Stimulated activated naive B cell treated with anti-CD40 and anti-IgM and Interleukin-4, amounts not matched to agents 10 μg/mL and 1 μg/mL and 100 μg/mL, for 72 hours (primary cell): ENCODE results near the gene FAM193A.

Experiments used
- ATAC-seq, 2 donors: fragments of 150-1000 bp; cut with Tn5 transposase; replicated peaks; 2 replicates each; pipeline ENCODE4 v1.10.0; 2021; ENCODE audit warnings: moderate library complexity in 1 of 2
- DNase-seq: peaks from one replicate; pipeline ENCODE4 v3.0.0; 2021
- H3K27ac Mint-ChIP-seq: one replicate; pipeline ENCODE4 v1.8.0; 2022; ENCODE audit warnings: mild to moderate bottlenecking, mixed read lengths
- H3K27me3 Mint-ChIP-seq, 2 donors: one replicate each; pipeline ENCODE4 v1.8.0; 2022; ENCODE audit warnings: mixed read lengths in 2 of 2
- H3K36me3 Mint-ChIP-seq, 2 donors: one replicate each; pipeline ENCODE4 v1.8.0; 2022; ENCODE audit warnings: mixed read lengths in 2 of 2, mild to moderate bottlenecking in 1 of 2
- H3K4me1 Mint-ChIP-seq, 2 donors: one replicate each; pipeline ENCODE4 v1.8.0; 2022; ENCODE audit warnings: mixed read lengths in 2 of 2, mild to moderate bottlenecking in 1 of 2
- H3K4me3 Mint-ChIP-seq, 2 donors: one replicate each; pipeline ENCODE4 v1.8.0; 2022; ENCODE audit warnings: mild to moderate bottlenecking in 2 of 2, mixed read lengths in 2 of 2, moderate library complexity in 1 of 2
- H3K9me3 Mint-ChIP-seq, 2 donors: one replicate each; pipeline ENCODE4 v1.8.0; 2022; ENCODE audit warnings: mixed read lengths in 2 of 2, mild to moderate bottlenecking in 1 of 2

Gene FAM193A, protein sequence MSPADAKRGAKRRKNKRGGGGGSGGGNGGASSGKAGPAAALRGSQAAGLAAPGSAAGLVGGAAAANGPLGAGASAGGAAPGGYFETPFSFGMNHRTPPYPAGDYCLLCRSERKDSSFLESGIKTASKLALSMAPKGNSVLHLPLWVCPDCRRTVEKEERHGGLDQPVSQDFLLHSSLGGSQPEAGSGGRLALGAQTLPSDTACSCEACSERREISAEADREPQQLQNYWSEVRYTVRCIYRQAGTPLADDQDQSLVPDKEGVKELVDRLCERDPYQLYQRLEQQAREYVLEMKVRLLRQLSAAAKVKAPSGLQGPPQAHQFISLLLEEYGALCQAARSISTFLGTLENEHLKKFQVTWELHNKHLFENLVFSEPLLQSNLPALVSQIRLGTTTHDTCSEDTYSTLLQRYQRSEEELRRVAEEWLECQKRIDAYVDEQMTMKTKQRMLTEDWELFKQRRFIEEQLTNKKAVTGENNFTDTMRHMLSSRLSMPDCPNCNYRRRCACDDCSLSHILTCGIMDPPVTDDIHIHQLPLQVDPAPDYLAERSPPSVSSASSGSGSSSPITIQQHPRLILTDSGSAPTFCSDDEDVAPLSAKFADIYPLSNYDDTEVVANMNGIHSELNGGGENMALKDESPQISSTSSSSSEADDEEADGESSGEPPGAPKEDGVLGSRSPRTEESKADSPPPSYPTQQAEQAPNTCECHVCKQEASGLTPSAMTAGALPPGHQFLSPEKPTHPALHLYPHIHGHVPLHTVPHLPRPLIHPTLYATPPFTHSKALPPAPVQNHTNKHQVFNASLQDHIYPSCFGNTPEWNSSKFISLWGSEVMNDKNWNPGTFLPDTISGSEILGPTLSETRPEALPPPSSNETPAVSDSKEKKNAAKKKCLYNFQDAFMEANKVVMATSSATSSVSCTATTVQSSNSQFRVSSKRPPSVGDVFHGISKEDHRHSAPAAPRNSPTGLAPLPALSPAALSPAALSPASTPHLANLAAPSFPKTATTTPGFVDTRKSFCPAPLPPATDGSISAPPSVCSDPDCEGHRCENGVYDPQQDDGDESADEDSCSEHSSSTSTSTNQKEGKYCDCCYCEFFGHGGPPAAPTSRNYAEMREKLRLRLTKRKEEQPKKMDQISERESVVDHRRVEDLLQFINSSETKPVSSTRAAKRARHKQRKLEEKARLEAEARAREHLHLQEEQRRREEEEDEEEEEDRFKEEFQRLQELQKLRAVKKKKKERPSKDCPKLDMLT (N-terminal part only)

GRCh38 chr4:2536193-2537010 is at the start of gene FAM193A:
FAM193A (plus strand) TSS chr4:2536647; CDS start chr4:2536916, 269 bp downstream.
- DNase-seq: peak; percentile 99
- Mint-ChIP-seq H3K4me1 (peaks cover 9 to 16% of the 10 kb centered on the region in 2 donors), H3K4me3 (peak within 1 kb of the TSS; percentile 90 to 98), H3K9me3 (no peaks in the 10 kb centered on the region), H3K27ac (peak within 1 kb of the TSS; percentile 99), H3K36me3 (no peaks in the 10 kb centered on the region), H3K27me3 (no peaks in the 10 kb centered on the region)
- ATAC-seq: peak; percentile 88 to 91

DNA sequence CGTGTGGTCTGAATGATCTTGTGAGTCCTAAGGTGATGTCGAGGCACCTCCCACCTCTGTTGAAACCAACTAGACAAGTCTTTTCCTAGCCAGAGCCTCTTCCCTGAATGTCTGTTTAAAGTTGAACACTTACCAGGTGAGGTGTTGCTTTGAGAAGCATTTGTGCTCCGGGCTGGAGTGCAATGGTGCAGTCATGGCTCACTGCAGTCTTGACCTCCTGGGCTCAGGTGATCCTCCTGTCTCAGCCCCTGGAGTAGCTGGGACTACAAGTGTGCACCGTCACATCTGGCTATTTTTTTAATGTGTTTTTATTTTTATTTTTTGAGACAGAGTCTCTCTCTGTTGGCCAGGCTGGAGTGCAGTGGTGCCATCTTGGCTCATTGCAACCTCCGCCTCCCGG is 49.5 kb upstream of the FAM193A start:
- H3K9me3 Mint-ChIP-seq: no peaks in the 10 kb centered on the region
- ATAC-seq: no peak
- peaks cover 54 to 79% of the 10 kb centered on the region in 2 donors for H3K4me1 Mint-ChIP-seq
- no peak overlapping the region for H3K27ac Mint-ChIP-seq
- no peaks in the 10 kb centered on the region for H3K27me3 Mint-ChIP-seq
- peaks cover 19 to 38% of the 10 kb centered on the region in 2 donors for H3K36me3 Mint-ChIP-seq
- H3K4me3 Mint-ChIP-seq: no peak overlapping the region
- no peak for DNase-seq

DNA sequence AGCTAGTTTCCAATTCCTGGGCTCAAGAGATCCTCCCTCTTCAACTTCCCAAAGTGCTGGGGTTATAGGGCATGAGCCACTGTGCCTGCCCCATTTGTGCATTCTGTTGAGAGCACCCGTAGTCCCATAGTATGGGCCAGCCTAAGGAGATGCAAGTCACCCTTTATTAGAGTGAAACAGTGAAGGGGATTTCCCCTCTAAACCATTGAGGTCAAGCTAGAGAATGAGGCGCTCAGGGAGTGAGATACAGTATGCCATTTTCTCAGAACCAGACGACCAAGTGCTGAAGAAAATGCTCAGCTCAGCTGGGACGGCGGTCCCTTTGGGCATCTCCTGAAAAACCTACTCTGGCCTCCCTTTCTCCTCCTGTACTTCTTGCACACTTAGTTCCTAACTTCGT is 48.8 kb upstream of the FAM193A start:
- H3K4me3 Mint-ChIP-seq: peak overlapping the region; percentile 4 to 18
- peak; percentile 26 for DNase-seq
- H3K27me3 Mint-ChIP-seq: no peaks in the 10 kb centered on the region
- ATAC-seq: peak; percentile 77 to 78
- H3K9me3 Mint-ChIP-seq: no peaks in the 10 kb centered on the region
- peak overlapping the region; percentile 80 for H3K27ac Mint-ChIP-seq
- peaks cover 20 to 41% of the 10 kb centered on the region in 2 donors for H3K36me3 Mint-ChIP-seq
- peaks cover 50 to 72% of the 10 kb centered on the region in 2 donors for H3K4me1 Mint-ChIP-seq

DNA sequence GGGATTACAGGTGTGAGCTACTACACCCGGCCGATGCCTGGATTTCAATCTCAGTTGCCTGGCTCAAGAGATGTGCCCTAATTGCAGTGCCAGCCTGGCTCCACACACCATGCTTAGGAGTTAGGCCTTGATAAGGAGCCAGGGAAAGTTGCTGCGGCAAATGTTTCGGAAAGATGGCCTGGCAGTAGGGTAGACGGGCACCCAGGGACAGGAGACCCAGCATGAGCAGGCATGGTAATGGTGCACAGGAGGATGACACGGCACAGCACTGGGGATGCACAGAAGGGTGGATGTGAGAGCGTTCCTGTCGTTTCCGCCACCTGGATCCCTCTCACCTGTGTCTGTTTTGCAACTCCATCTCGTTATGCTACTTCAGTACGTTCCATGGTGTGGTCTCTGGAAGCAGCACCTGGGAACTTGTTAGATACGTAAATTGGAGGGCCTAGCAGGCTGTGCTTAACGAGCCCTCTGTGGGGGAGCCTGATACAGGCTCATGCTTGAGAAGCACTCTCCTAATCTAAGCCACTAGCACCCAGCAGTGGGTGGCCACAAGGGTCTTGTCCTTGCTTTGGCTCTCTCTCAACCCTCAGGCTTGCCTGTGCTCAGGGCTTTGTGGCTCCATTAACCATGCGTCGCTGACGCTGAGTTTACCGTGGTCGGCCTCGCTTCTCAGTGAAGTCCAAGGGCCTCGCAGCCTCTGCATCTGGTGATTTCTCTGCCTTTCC is 47.2 kb upstream of the FAM193A start:
- Mint-ChIP-seq H3K9me3 (no peaks in the 10 kb centered on the region), H3K4me1 (peaks cover 47 to 67% of the 10 kb centered on the region in 2 donors), H3K27ac (peak overlapping the region; percentile 37), H3K27me3 (no peaks in the 10 kb centered on the region), H3K4me3 (no peak overlapping the region), H3K36me3 (peaks cover 27 to 49% of the 10 kb centered on the region in 2 donors)
- ATAC-seq: no peak
- no peak for DNase-seq

- ATAC-seq: no peak
- Mint-ChIP-seq H3K36me3 (peaks cover 27 to 45% of the 10 kb centered on the region in 2 donors), H3K27me3 (no peaks in the 10 kb centered on the region), H3K4me3 (no peak overlapping the region), H3K9me3 (no peaks in the 10 kb centered on the region), H3K4me1 (peaks cover 42 to 67% of the 10 kb centered on the region in 2 donors), H3K27ac (peak overlapping the region; percentile 37)
- DNase-seq: no peak
Measured at GRCh38 chr4:2489841-2490552, 46.5 kb upstream of the FAM193A start.

- no peaks in the 10 kb centered on the region for H3K9me3 Mint-ChIP-seq
- H3K36me3 Mint-ChIP-seq: peaks cover 31 to 55% of the 10 kb centered on the region in 2 donors
- DNase-seq: no peak
- H3K27me3 Mint-ChIP-seq: no peaks in the 10 kb centered on the region
- peaks cover 40 to 66% of the 10 kb centered on the region in 2 donors for H3K4me1 Mint-ChIP-seq
- ATAC-seq: no peak
- H3K4me3 Mint-ChIP-seq: no peak overlapping the region
- peak overlapping the region; percentile 39 for H3K27ac Mint-ChIP-seq
Measured at GRCh38 chr4:2492970-2493369, 43.5 kb upstream of the FAM193A start.

DNA sequence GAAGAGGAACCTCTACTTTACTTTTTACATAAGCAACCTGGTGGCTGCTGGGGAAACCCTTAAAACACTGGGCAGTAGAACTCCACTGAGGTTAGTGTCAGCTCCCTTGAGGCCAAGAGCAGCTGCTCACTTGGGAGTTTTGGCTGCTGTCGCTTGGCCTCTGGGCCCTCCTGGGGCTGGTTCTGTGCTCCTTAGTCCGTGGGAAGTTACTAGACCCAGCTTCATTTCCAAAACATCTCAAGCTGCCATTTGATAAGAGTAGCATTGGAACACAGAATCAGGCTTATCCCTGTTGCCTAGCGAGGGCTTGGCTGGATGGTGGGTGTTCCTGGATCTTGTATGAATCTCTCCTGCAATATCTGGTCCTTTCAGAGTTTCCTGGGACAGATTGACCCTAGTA is 41.5 kb upstream of the FAM193A start:
- Mint-ChIP-seq H3K9me3 (no peaks in the 10 kb centered on the region), H3K4me1 (peaks cover 28 to 58% of the 10 kb centered on the region in 2 donors), H3K36me3 (peaks cover 30 to 44% of the 10 kb centered on the region in 2 donors), H3K4me3 (no peak overlapping the region), H3K27ac (peak overlapping the region; percentile 9), H3K27me3 (no peaks in the 10 kb centered on the region)
- ATAC-seq (peak in 1 of 2 donors; percentile 47), DNase-seq (no peak)

GRCh38 chr4:2497324-2497723 is 39.1 kb upstream of the FAM193A start:
- Mint-ChIP-seq H3K36me3 (peaks cover 28 to 44% of the 10 kb centered on the region in 2 donors), H3K4me1 (peaks cover 30 to 45% of the 10 kb centered on the region in 2 donors)
- no peak for DNase-seq

DNA sequence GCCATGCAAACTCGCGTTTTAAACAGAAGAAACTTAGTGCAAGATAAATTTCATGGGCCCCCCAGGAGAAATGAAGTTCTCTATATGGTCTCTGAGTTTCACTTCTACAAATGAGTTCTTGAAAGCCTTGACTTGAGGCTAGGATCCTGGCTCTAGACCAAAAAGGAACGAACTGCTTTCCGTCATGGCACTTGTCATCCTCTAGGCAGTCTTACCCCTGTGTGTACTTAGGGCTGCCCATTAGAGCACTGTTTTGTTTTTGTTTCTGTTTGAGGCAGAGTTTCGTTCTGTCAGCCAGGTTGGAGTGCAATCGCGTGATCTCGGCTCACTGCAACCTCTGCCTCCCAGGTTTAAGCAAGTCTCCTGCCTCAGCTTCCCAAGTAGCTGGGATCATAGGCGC is 38.5 kb upstream of the FAM193A start:
- DNase-seq: peak; percentile 36
- ATAC-seq: peak; percentile 96 to 98
- Mint-ChIP-seq H3K27ac (peak overlapping the region; percentile 31), H3K4me1 (peaks cover 26 to 42% of the 10 kb centered on the region in 2 donors), H3K9me3 (no peaks in the 10 kb centered on the region), H3K27me3 (no peaks in the 10 kb centered on the region), H3K4me3 (peak overlapping the region in 1 of 2 donors; percentile 20), H3K36me3 (peaks cover 24 to 38% of the 10 kb centered on the region in 2 donors)

More at GRCh38 chr4:2497324-2497723, 39.1 kb upstream of the FAM193A start:
- Mint-ChIP-seq H3K27me3 (no peaks in the 10 kb centered on the region), H3K27ac (no peak overlapping the region), H3K9me3 (no peaks in the 10 kb centered on the region), H3K4me3 (peak overlapping the region in 1 of 2 donors; percentile 20)
- ATAC-seq: peak; percentile 45 to 56

GRCh38 chr4:2500547-2500946 is 35.9 kb upstream of the FAM193A start:
- Mint-ChIP-seq H3K27ac (no peak overlapping the region), H3K9me3 (no peaks in the 10 kb centered on the region), H3K4me3 (no peak overlapping the region), H3K4me1 (peaks cover 20 to 25% of the 10 kb centered on the region in 2 donors), H3K27me3 (no peaks in the 10 kb centered on the region), H3K36me3 (peaks cover 22 to 44% of the 10 kb centered on the region in 2 donors)
- ATAC-seq: no peak
- no peak for DNase-seq

GRCh38 chr4:2501034-2501594 is 35.3 kb upstream of the FAM193A start:
- DNase-seq (no peak), ATAC-seq (no peak)
- Mint-ChIP-seq H3K27ac (peak overlapping the region; percentile 89), H3K9me3 (no peaks in the 10 kb centered on the region), H3K4me3 (no peak overlapping the region), H3K4me1 (peaks cover 15 to 19% of the 10 kb centered on the region in 2 donors), H3K36me3 (peaks cover 22 to 40% of the 10 kb centered on the region in 2 donors), H3K27me3 (no peaks in the 10 kb centered on the region)

DNA sequence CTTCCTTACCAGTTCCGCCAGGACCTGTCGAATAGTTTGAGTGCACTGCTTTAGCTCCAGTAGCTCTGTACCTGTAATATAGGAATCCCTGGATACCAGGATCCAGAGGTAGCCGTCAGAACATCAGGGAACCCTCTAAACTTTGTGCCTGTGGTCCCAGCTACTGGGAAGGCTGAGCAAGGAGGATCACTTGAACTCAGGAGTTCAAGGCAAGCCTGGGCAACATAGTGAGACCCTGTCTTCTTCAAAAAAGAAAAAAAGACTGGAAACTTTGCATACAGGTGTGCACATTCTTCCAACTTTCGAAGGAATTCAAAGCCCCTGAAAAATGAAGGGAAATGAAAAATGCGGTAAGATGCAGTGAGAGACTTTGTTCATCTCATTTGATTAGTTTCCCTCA is 32.6 kb upstream of the FAM193A start:
- Mint-ChIP-seq H3K4me1 (peaks cover 5% of the 10 kb centered on the region in 2 donors), H3K27me3 (no peaks in the 10 kb centered on the region), H3K36me3 (peaks cover 30 to 48% of the 10 kb centered on the region in 2 donors), H3K27ac (no peak overlapping the region), H3K9me3 (no peaks in the 10 kb centered on the region), H3K4me3 (no peak overlapping the region)
- DNase-seq (no peak), ATAC-seq (no peak)
